GM12878 (cell line): ENCODE measurements around the gene SIK3. TPM values are rescaled to one million over a fixed set of nuclear protein-coding genes. Genes with fewer than 3 reads are reported as not detected.

Source experiments
- ATAC-seq: fragments of 200-7000 bp; cut with Tn5 transposase; 3 replicates; pipeline ENCODE4 v1.9.1; 2020; ENCODE audit warnings: mild to moderate bottlenecking, moderate library complexity
- BruUV-seq: library from RNA; stranded (reverse); fragments of 400-500 nt; replicated peaks from 2 replicates; lab custom pipeline; 2021; lab: Mats Ljungman, UMichigan
- CTCF ChIA-PET: fragments of 300-600 bp; sonication (Branson Sonifier 250); formaldehyde crosslinking; extraction: SDS; loops from one replicate; lab custom pipeline; 2021; ENCODE audit warnings: inconsistent platforms; lab: Yijun Ruan, JAX
- POLR2A ChIA-PET: fragments of 350-600 bp; formaldehyde crosslinking; extraction: SDS; loops from one replicate; lab custom pipeline; 2021; ENCODE audit warnings: inconsistent platforms; lab: Charles Lee
- RAD21 ChIA-PET: fragments of 300-600 bp; sonication (Branson Sonifier 250); formaldehyde crosslinking; loops from one replicate; lab custom pipeline; 2023; ENCODE audit warnings: antibody characterized with exemption; ENCODE audit not compliant: unreplicated experiment; lab: Charles Lee
- SMC1A ChIA-PET: fragments of 300-600 bp; sonication (Branson Sonifier 250); formaldehyde crosslinking; loops from one replicate; lab custom pipeline; 2023; ENCODE audit not compliant: unreplicated experiment, uncharacterized antibody; lab: Charles Lee
- DNase-seq: peaks from one replicate; pipeline ENCODE4 v3.0.0-alpha.2; 2011; ENCODE audit warnings: low read depth, low spot score
- FAIRE-seq: peaks from 3 replicates; lab custom pipeline; 2011; peaks lifted over from hg19 to GRCh38; lab: Jason Lieb, UNC
- H2AFZ ChIP-seq: 2 replicates; pipeline ENCODE4 v1.6.0; 2011; ENCODE audit warnings: low read depth, low read length, control low read depth; ENCODE audit not compliant: control insufficient read depth
- H3K27ac ChIP-seq: 2 replicates; pipeline ENCODE4 v1.5.1; 2011; ENCODE audit warnings: control low read depth; ENCODE audit not compliant: control insufficient read depth, insufficient read depth
- H3K27me3 ChIP-seq, 2 experiments: replicated peaks in 1 of 2; 2 replicates each; pipeline versions ENCODE4 v1.6.0 to v1.6.1; 2011; ENCODE audit warnings: low read length in 1 of 2; ENCODE audit not compliant: control insufficient read depth in 2 of 2, insufficient read depth in 2 of 2
- H3K36me3 ChIP-seq, 2 experiments: 2 replicates each; pipeline ENCODE4 v1.5.1; 2011; ENCODE audit warnings: low read length in 1 of 2; ENCODE audit not compliant: control insufficient read depth in 2 of 2, insufficient read depth in 2 of 2
- H3K4me1 ChIP-seq: 2 replicates; pipeline ENCODE4 v1.6.1; 2011; ENCODE audit warnings: mild to moderate bottlenecking, low read length, moderate library complexity, mixed read lengths; ENCODE audit not compliant: control insufficient read depth, insufficient read depth
- H3K4me2 ChIP-seq: 2 replicates; pipeline ENCODE4 v1.6.0; 2011; ENCODE audit warnings: control low read depth; ENCODE audit not compliant: control insufficient read depth, insufficient read depth
- H3K4me3 ChIP-seq: fragments of 200-600 bp; sonication (generic); 2 replicates; pipeline ENCODE4 v1.5.1; 2016
- H3K79me2 ChIP-seq: 2 replicates; pipeline ENCODE4 v1.6.0; 2011; ENCODE audit warnings: low read length; ENCODE audit not compliant: control insufficient read depth, insufficient read depth
- H3K9ac ChIP-seq: 2 replicates; pipeline ENCODE4 v1.8.0; 2011; ENCODE audit warnings: low read length, control low read depth, mixed read lengths; ENCODE audit not compliant: control insufficient read depth, insufficient read depth
- H3K9me3 ChIP-seq: replicated peaks from 3 replicates; pipeline ENCODE4 v1.5.1; 2011; ENCODE audit warnings: mild to moderate bottlenecking, low read length; ENCODE audit not compliant: control insufficient read depth, insufficient read depth
- H4K20me1 ChIP-seq: 2 replicates; pipeline ENCODE4 v1.6.0; 2011; ENCODE audit not compliant: control insufficient read depth, insufficient read depth
- BMI1 ChIP-seq: fragments of 450-650 bp; IDR thresholded peaks from 2 replicates; pipeline ENCODE4 v1.6.1; 2016; ENCODE audit warnings: mild to moderate bottlenecking, moderate library complexity, borderline replicate concordance
- CEBPB ChIP-seq, 2 experiments: fragments of 150-350 bp in 1 of 2; IDR thresholded peaks; 2 replicates each; pipeline ENCODE4 v1.6.1; 2012 to 2014; ENCODE audit warnings: low read depth in 2 of 2, low read length in 2 of 2, borderline replicate concordance in 1 of 2, inconsistent platforms in 1 of 2
- CHD4 ChIP-seq: fragments of 200-600 bp; sonication (generic); IDR thresholded peaks from 2 replicates; pipeline ENCODE4 v1.6.1; 2016; ENCODE audit warnings: mild to moderate bottlenecking
- MTA2 ChIP-seq: fragments of 450-650 bp; IDR thresholded peaks from 2 replicates; pipeline ENCODE4 v1.6.1; 2016; ENCODE audit warnings: low read depth, mild to moderate bottlenecking, moderate library complexity
- NFYA ChIP-seq: IDR thresholded peaks from 2 replicates; pipeline ENCODE4 v1.6.1; 2011; ENCODE audit warnings: low read depth, mild to moderate bottlenecking, low read length, improper control_type of control experiment, borderline replicate concordance
- NFYB ChIP-seq: IDR thresholded peaks from 2 replicates; pipeline ENCODE4 v1.6.1; 2011; ENCODE audit warnings: low read depth, mild to moderate bottlenecking, low read length, improper control_type of control experiment, moderate library complexity; ENCODE audit not compliant: insufficient read depth
- NR2C1 ChIP-seq: fragments of 450-650 bp; IDR thresholded peaks from 2 replicates; pipeline ENCODE4 v1.6.1; 2017; ENCODE audit warnings: antibody characterized with exemption, mild to moderate bottlenecking, moderate library complexity
- RBBP5 ChIP-seq: fragments of 200-600 bp; sonication (generic); conservative IDR thresholded peaks from 2 replicates; pipeline ENCODE4 v1.6.1; 2016
- RUNX3 ChIP-seq: IDR thresholded peaks from 2 replicates; pipeline ENCODE4 v1.6.1; 2012; ENCODE audit warnings: low read length, inconsistent platforms
- SP1 ChIP-seq: IDR thresholded peaks from one replicate; pipeline ENCODE4 v1.6.1; 2011; ENCODE audit warnings: low read depth, low read length
- TARDBP ChIP-seq: IDR thresholded peaks from 2 replicates; pipeline ENCODE4 v1.6.1; 2016; ENCODE audit warnings: borderline replicate concordance
- ZZZ3 ChIP-seq: IDR thresholded peaks from 2 replicates; pipeline ENCODE4 v1.6.1; 2011; ENCODE audit warnings: low read depth; ENCODE audit not compliant: control insufficient read depth, insufficient read length
- WGBS: methylation state at CpG from one replicate; pipeline ENCODE4 v1.1.6; 2016; ENCODE audit warnings: low lambda C conversion rate; ENCODE audit not compliant: insufficient replicate concordance, insufficient coverage; ENCODE audit errors: missing lambda C conversion rate; 5-methylcytosine and 5-hydroxymethylcytosine counted together
- in situ Hi-C: fragments of 300-500 bp; cut with MboI; formaldehyde crosslinking; loops from 9 replicates; pipeline ENCODE4 v1.14.3; 2018; ENCODE audit warnings: mixed read lengths
- intact Hi-C: fragments of 100-400 bp; cut with micrococcal nuclease; formaldehyde crosslinking; loops from one replicate; pipeline ENCODE4 v1.14.2; 2022; ENCODE audit not compliant: unreplicated experiment
- polyA plus RNA-seq, 11 experiments: library from polyadenylated mRNA; depleted of rRNA in 4 of 11; unstranded in 6 of 11; stranded (reverse) in 5 of 11; fragments of >200 nt; fragmentation: Nextera tagmentation in 4 of 11; fragmentation: Illumina TruSeq in 1 of 11; extraction: Ambion mirVana in 4 of 11; extraction: Trizol in 1 of 11; gene quantifications; 1 replicate in 1 of 11; 2 replicates in 10 of 11; pipeline versions ENCODE4 v1.2.1 to v1.2.3, GENCODE V29; 2011 to 2016; ENCODE audit warnings: inconsistent platforms in 2 of 11, missing spikeins in 2 of 11, low read depth in 1 of 11
- total RNA-seq, 4 experiments: library from RNA; depleted of rRNA in 3 of 4; stranded (reverse); fragments of >200 nt in 3 of 4; fragmentation: Illumina TruSeq in 1 of 4; extraction: Trizol in 1 of 4; gene quantifications; 2 replicates each; pipeline versions ENCODE4 v1.2.1 to v1.2.3, GENCODE V29; 2013 to 2021
- TF ChIP-seq, protein P1 (sequence below): fragments of 450-650 bp; IDR thresholded peaks from 2 replicates; pipeline ENCODE4 v1.6.1; 2016; ENCODE audit warnings: mild to moderate bottlenecking
- TF ChIP-seq, protein P2 (sequence below): fragments of 450-650 bp; IDR thresholded peaks from 2 replicates; pipeline ENCODE4 v1.6.1; 2016; ENCODE audit warnings: mild to moderate bottlenecking, moderate library complexity, borderline replicate concordance
- TF ChIP-seq, protein P3 (sequence below): fragments of 450-650 bp; formaldehyde crosslinking; IDR thresholded peaks from 2 replicates; pipeline ENCODE4 v1.4.0; 2020; ENCODE audit warnings: mild to moderate bottlenecking, moderate library complexity

SIK3 gene
- total and polyA plus RNA-seq, 10 of the 15 experiments (the other 5 are each of a cell fraction or from before 2014, with no cell fraction given), result 2.5 to 31.9 (median 11.1) TPM

DNA sequence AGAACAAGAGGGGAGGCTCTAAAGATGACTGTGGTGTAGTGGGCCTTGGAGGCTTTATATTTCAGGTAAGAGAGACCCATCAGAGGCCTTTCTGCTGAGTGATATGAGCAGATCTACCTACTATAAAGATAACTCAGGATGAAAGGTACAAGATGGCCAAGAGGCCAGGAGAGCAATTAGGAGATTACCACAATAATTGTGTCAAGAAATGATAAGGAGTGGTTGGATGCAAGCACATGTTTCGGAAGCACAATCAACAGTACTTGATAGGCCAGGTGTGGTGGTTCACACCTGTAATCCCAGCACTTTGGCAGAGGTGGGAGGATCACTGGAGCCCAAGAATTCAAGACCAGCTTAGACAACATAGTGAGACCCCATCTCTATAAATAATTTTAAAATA, 43.8 kb downstream of the SIK3 start:
- POLR2A ChIA-PET, result no interaction called here
- H3K27ac ChIP-seq, result no peak overlapping the region
- no peak overlapping the region for H3K4me3 ChIP-seq
- in situ Hi-C loops, result no loop called here
- H3K27me3 ChIP-seq, result no peaks in the 10 kb centered on the region
- peaks cover 14% of the 10 kb centered on the region for H3K79me2 ChIP-seq
- intact Hi-C loops, result no loop called here
- WGBS, result 94% methylated on average over 1 of the region's 1 CpG
- H4K20me1 ChIP-seq, result no peaks in the 10 kb centered on the region; the same call in 1 of the 2 replicates
- CTCF ChIA-PET, result interaction anchor here (2.2 kb wide), 1 partner anchor 23 kb away, joined by 7 read pairs; no protein-coding TSS in a partner anchor
- no peak for DNase-seq
- 0 out of 4 replicates have a peak, but pooled peaks cover 0 to 2% of the 10 kb centered on the region in 2 experiments for H3K36me3 ChIP-seq
- H3K4me2 ChIP-seq, result no peak overlapping the region
- peaks cover 12% of the 10 kb centered on the region for H3K4me1 ChIP-seq
- H3K9me3 ChIP-seq, result no peaks in the 10 kb centered on the region
- H2AFZ ChIP-seq, result no peak overlapping the region
- SMC1A ChIA-PET, result interaction anchor here (1.1 to 1.6 kb wide), 3 partner anchors 14 to 38 kb away, joined by 3 to 6 read pairs (median 3); no protein-coding TSS in a partner anchor
- FAIRE-seq, result no peak
- H3K9ac ChIP-seq, result no peak overlapping the region
- RAD21 ChIA-PET, result no interaction called here
- no peak for ATAC-seq
- BruUV-seq, result no TSS peak
- TF ChIP-seq SP1, result no peak
- TF ChIP-seq, protein P1, sequence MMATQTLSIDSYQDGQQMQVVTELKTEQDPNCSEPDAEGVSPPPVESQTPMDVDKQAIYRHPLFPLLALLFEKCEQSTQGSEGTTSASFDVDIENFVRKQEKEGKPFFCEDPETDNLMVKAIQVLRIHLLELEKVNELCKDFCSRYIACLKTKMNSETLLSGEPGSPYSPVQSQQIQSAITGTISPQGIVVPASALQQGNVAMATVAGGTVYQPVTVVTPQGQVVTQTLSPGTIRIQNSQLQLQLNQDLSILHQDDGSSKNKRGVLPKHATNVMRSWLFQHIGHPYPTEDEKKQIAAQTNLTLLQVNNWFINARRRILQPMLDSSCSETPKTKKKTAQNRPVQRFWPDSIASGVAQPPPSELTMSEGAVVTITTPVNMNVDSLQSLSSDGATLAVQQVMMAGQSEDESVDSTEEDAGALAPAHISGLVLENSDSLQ, result no peak
- TF ChIP-seq TARDBP, result no peak
- TF ChIP-seq RBBP5, result no peak
- TF ChIP-seq CHD4, result no peak
- TF ChIP-seq NFYB, result no peak
- no peak for TF ChIP-seq RUNX3
- no peak for TF ChIP-seq NR2C1
- TF ChIP-seq, protein P2, sequence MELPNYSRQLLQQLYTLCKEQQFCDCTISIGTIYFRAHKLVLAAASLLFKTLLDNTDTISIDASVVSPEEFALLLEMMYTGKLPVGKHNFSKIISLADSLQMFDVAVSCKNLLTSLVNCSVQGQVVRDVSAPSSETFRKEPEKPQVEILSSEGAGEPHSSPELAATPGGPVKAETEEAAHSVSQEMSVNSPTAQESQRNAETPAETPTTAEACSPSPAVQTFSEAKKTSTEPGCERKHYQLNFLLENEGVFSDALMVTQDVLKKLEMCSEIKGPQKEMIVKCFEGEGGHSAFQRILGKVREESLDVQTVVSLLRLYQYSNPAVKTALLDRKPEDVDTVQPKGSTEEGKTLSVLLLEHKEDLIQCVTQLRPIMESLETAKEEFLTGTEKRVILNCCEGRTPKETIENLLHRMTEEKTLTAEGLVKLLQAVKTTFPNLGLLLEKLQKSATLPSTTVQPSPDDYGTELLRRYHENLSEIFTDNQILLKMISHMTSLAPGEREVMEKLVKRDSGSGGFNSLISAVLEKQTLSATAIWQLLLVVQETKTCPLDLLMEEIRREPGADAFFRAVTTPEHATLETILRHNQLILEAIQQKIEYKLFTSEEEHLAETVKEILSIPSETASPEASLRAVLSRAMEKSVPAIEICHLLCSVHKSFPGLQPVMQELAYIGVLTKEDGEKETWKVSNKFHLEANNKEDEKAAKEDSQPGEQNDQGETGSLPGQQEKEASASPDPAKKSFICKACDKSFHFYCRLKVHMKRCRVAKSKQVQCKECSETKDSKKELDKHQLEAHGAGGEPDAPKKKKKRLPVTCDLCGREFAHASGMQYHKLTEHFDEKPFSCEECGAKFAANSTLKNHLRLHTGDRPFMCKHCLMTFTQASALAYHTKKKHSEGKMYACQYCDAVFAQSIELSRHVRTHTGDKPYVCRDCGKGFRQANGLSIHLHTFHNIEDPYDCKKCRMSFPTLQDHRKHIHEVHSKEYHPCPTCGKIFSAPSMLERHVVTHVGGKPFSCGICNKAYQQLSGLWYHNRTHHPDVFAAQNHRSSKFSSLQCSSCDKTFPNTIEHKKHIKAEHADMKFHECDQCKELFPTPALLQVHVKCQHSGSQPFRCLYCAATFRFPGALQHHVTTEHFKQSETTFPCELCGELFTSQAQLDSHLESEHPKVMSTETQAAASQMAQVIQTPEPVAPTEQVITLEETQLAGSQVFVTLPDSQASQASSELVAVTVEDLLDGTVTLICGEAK, result no peak
- TF ChIP-seq NFYA, result no peak
- TF ChIP-seq, protein P3, sequence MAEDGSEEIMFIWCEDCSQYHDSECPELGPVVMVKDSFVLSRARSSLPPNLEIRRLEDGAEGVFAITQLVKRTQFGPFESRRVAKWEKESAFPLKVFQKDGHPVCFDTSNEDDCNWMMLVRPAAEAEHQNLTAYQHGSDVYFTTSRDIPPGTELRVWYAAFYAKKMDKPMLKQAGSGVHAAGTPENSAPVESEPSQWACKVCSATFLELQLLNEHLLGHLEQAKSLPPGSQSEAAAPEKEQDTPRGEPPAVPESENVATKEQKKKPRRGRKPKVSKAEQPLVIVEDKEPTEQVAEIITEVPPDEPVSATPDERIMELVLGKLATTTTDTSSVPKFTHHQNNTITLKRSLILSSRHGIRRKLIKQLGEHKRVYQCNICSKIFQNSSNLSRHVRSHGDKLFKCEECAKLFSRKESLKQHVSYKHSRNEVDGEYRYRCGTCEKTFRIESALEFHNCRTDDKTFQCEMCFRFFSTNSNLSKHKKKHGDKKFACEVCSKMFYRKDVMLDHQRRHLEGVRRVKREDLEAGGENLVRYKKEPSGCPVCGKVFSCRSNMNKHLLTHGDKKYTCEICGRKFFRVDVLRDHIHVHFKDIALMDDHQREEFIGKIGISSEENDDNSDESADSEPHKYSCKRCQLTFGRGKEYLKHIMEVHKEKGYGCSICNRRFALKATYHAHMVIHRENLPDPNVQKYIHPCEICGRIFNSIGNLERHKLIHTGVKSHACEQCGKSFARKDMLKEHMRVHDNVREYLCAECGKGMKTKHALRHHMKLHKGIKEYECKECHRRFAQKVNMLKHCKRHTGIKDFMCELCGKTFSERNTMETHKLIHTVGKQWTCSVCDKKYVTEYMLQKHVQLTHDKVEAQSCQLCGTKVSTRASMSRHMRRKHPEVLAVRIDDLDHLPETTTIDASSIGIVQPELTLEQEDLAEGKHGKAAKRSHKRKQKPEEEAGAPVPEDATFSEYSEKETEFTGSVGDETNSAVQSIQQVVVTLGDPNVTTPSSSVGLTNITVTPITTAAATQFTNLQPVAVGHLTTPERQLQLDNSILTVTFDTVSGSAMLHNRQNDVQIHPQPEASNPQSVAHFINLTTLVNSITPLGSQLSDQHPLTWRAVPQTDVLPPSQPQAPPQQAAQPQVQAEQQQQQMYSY (CRISPR knock-in tag), result no peak
- TF ChIP-seq CEBPB (IDR thresholded peaks at IDR 0.05; ENCODE audit: borderline replicate concordance in 1 of 2, low read depth in 2 of 2, low read length in 2 of 2), result no peak
- no peak for TF ChIP-seq BMI1
- TF ChIP-seq ZZZ3, result no peak
- TF ChIP-seq MTA2, result no peak
